Stimulated activated CD4-positive, alpha-beta T cell treated with anti-CD3 and anti-CD28 coated beads, Interleukin-1b, Interleukin-23, amount 100 ng/mL, for 1 hour (primary cell): ENCODE data around the gene SEMA6B.

ENCODE experiments used
- DNase-seq, 2 donors: peaks; one replicate each; pipeline ENCODE4 v3.0.0-alpha.2; 2020; ENCODE audit warnings: low read depth in 2 of 2

The SEMA6B gene

GRCh38 chr19:4493104-4493928 is 66.2 kb downstream of the SEMA6B start:
- DNase-seq, result no peak
